ES-I3 (cell line): ENCODE data around the gene MEF2B.
"Not testable (repeated sequence)": the region's sequence is repeated elsewhere in the genome, so short reads cannot be mapped to it uniquely, and the experiment has no call there.

Experiments
- H3K36me3 ChIP-seq: 2 replicates; pipeline ENCODE4 v1.6.1; 2013; ENCODE audit warnings: mild to moderate bottlenecking, low read length, control low read depth, moderate library complexity; ENCODE audit not compliant: insufficient read depth
- H3K4me1 ChIP-seq: 2 replicates; pipeline ENCODE4 v1.6.1; 2013; ENCODE audit warnings: mild to moderate bottlenecking, control low read depth, low read length; ENCODE audit not compliant: insufficient read depth
- H3K9ac ChIP-seq: 2 replicates; pipeline ENCODE4 v1.6.1; 2013; ENCODE audit warnings: low read depth, mild to moderate bottlenecking, low read length, moderate library complexity
- H3K9me3 ChIP-seq: 2 replicates; pipeline ENCODE4 v1.6.1; 2013; ENCODE audit warnings: mild to moderate bottlenecking, low read length, moderate library complexity; ENCODE audit not compliant: control insufficient read depth, insufficient read depth

Gene MEF2B

GRCh38 chr19:19179548-19180441 is 9.7 kb upstream of the MEF2B start:
- Histone ChIP-seq H3K9me3 (no peaks in the 10 kb centered on the region), H3K9ac (no peak overlapping the region), H3K36me3 (no peaks in the 10 kb centered on the region; the same call in 1 of the 2 replicates), H3K4me1 (no peaks in the 10 kb centered on the region)

GRCh38 chr19:19176950-19177349 is 6.9 kb upstream of the MEF2B start:
- Histone ChIP-seq H3K9me3 (no peaks in the 10 kb centered on the region), H3K4me1 (peaks cover 6% of the 10 kb centered on the region; the same call in 1 of the 2 replicates), H3K9ac (no peak overlapping the region), H3K36me3 (no peaks in the 10 kb centered on the region; the same call in 1 of the 2 replicates)

GRCh38 chr19:19173243-19173642 is 3.2 kb upstream of the MEF2B start:
- H3K9me3 ChIP-seq, H3K36me3 ChIP-seq, H3K9ac ChIP-seq: not testable (repeated sequence)
- peaks cover 10% of the 10 kb centered on the region for H3K4me1 ChIP-seq

GRCh38 chr19:19171821-19172532 is 1.9 kb upstream of the MEF2B start:
- Histone ChIP-seq H3K4me1 (peaks cover 10% of the 10 kb centered on the region), H3K9me3 (no peaks in the 10 kb centered on the region), H3K36me3 (no peaks in the 10 kb centered on the region), H3K9ac (no peak overlapping the region)

GRCh38 chr19:19170873-19171672 is 1.0 kb upstream of the MEF2B start:
- H3K9me3 ChIP-seq, result no peaks in the 10 kb centered on the region
- peaks cover 10% of the 10 kb centered on the region for H3K4me1 ChIP-seq
- H3K9ac ChIP-seq, result no peak overlapping the region; the same call in 1 of the 2 replicates

GRCh38 chr19:19169236-19170052 is 619 bp downstream of the MEF2B start:
- H3K9me3 ChIP-seq, result no peaks in the 10 kb centered on the region
- peak overlapping the region; percentile 35; the same call in 1 of the 2 replicates for H3K9ac ChIP-seq
- no peaks in the 10 kb centered on the region for H3K36me3 ChIP-seq
- H3K4me1 ChIP-seq, result peaks cover 10% of the 10 kb centered on the region

More at GRCh38 chr19:19170873-19171672, 1.0 kb upstream of the MEF2B start:
- H3K36me3 ChIP-seq, result no peaks in the 10 kb centered on the region

GRCh38 chr19:19167612-19168011 is 2.5 kb downstream of the MEF2B start:
- no peak overlapping the region for H3K9ac ChIP-seq
- peaks cover 10% of the 10 kb centered on the region for H3K4me1 ChIP-seq
- no peaks in the 10 kb centered on the region for H3K36me3 ChIP-seq
- H3K9me3 ChIP-seq, result no peaks in the 10 kb centered on the region

GRCh38 chr19:19165396-19165795 is 4.7 kb downstream of the MEF2B start:
- Histone ChIP-seq H3K36me3 (no peaks in the 10 kb centered on the region), H3K9me3 (no peaks in the 10 kb centered on the region), H3K9ac (no peak overlapping the region), H3K4me1 (no peaks in the 10 kb centered on the region; the same call in 1 of the 2 replicates)

- Histone ChIP-seq H3K9ac (no peak overlapping the region), H3K36me3 (no peaks in the 10 kb centered on the region), H3K4me1 (no peaks in the 10 kb centered on the region), H3K9me3 (no peaks in the 10 kb centered on the region)
Measured at GRCh38 chr19:19162495-19162894, 7.6 kb downstream of the MEF2B start.

- Histone ChIP-seq H3K9ac (peak overlapping the region; percentile 13; the same call in 1 of the 2 replicates), H3K36me3 (no peaks in the 10 kb centered on the region), H3K4me1 (no peaks in the 10 kb centered on the region), H3K9me3 (no peaks in the 10 kb centered on the region)
Measured at GRCh38 chr19:19160461-19161035, 9.5 kb downstream of the MEF2B start.

GRCh38 chr19:19159534-19159933 is 10.5 kb downstream of the MEF2B start:
- no peak overlapping the region for H3K9ac ChIP-seq

GRCh38 chr19:19157808-19158207 is 12.3 kb downstream of the MEF2B start:
- Histone ChIP-seq H3K9ac (no peak overlapping the region), H3K4me1 (no peaks in the 10 kb centered on the region), H3K36me3 (no peaks in the 10 kb centered on the region), H3K9me3 (no peaks in the 10 kb centered on the region)

More at GRCh38 chr19:19159534-19159933, 10.5 kb downstream of the MEF2B start:
- Histone ChIP-seq H3K36me3 (no peaks in the 10 kb centered on the region), H3K9me3 (no peaks in the 10 kb centered on the region), H3K4me1 (no peaks in the 10 kb centered on the region)

GRCh38 chr19:19155495-19156219 is 14.4 kb downstream of the MEF2B start:
- H3K4me1 ChIP-seq, result no peaks in the 10 kb centered on the region
- H3K9ac ChIP-seq, result no peak overlapping the region
- H3K9me3 ChIP-seq, result no peaks in the 10 kb centered on the region
- no peaks in the 10 kb centered on the region for H3K36me3 ChIP-seq
